ENCODE measurements around the gene HOXB3. TPM values are rescaled to one million over a fixed set of nuclear protein-coding genes. Genes with fewer than 3 reads are reported as not detected.

HOXB3 gene
- total RNA-seq, 4 donors from 2014 or later = 37.0 to 89.3 (median 65.4) TPM

GRCh38 chr17:48575066-48575582 is 14.9 kb downstream of the HOXB3 start:
- peaks cover 0 to 16% (median 0%) of the 10 kb centered on the region in 3 donors for H3K36me3 ChIP-seq
- TF ChIP-seq POLR2A (IDR thresholded peaks at IDR 0.05) (no peak), CTCF (IDR thresholded peaks at IDR 0.05) (no peak)
- H3K27me3 ChIP-seq = no peaks in the 10 kb centered on the region
- H3K4me1 ChIP-seq = peaks cover 0 to 41% (median 5%) of the 10 kb centered on the region in 4 donors
- peak overlapping the region in 1 of 4 donors; percentile 61 for H3K4me3 ChIP-seq
- H3K9me3 ChIP-seq = no peaks in the 10 kb centered on the region
- H3K27ac ChIP-seq = peak overlapping the region; percentile 32 to 92 (median 67)
- no peak for DNase-seq

- no peaks in the 10 kb centered on the region for H3K27me3 ChIP-seq
- peaks cover 0 to 46% (median 5%) of the 10 kb centered on the region in 4 donors for H3K4me1 ChIP-seq
- no peak for TF ChIP-seq CTCF (IDR thresholded peaks at IDR 0.05)
- TF ChIP-seq POLR2A (IDR thresholded peaks at IDR 0.05) = no peak
- H3K36me3 ChIP-seq = peaks cover 0 to 16% (median 0%) of the 10 kb centered on the region in 3 donors
- DNase-seq = no peak
- H3K27ac ChIP-seq = peak overlapping the region; percentile 32 to 92 (median 67)
- peak overlapping the region in 1 of 4 donors; percentile 61 for H3K4me3 ChIP-seq
- no peaks in the 10 kb centered on the region for H3K9me3 ChIP-seq
These were observed 15.5 kb downstream of the HOXB3 start for GRCh38 chr17:48574505-48575065.

GRCh38 chr17:48571826-48572417 is 18.1 kb downstream of the HOXB3 start:
- Histone ChIP-seq H3K4me3 (peak overlapping the region in 1 of 4 donors; percentile 34), H3K27me3 (no peaks in the 10 kb centered on the region), H3K27ac (peak overlapping the region; percentile 54 to 92 (median 67)), H3K36me3 (peaks cover 0 to 16% (median 0%) of the 10 kb centered on the region in 3 donors), H3K4me1 (peaks cover 0 to 54% (median 2%) of the 10 kb centered on the region in 4 donors), H3K9me3 (no peaks in the 10 kb centered on the region)
- no peak for TF ChIP-seq POLR2A (IDR thresholded peaks at IDR 0.05)
- no peak for TF ChIP-seq CTCF (IDR thresholded peaks at IDR 0.05)
- no peak for DNase-seq

- no peaks in the 10 kb centered on the region for H3K9me3 ChIP-seq
- H3K36me3 ChIP-seq = peaks cover 0 to 16% (median 0%) of the 10 kb centered on the region in 3 donors
- DNase-seq = no peak
- peak overlapping the region in 2 of 4 donors; percentile 20 to 34 for H3K4me3 ChIP-seq
- TF ChIP-seq POLR2A (IDR thresholded peaks at IDR 0.05) (no peak), CTCF (IDR thresholded peaks at IDR 0.05) (no peak)
- H3K27me3 ChIP-seq = no peaks in the 10 kb centered on the region
- H3K4me1 ChIP-seq = peaks cover 0 to 54% (median 4%) of the 10 kb centered on the region in 4 donors
- H3K27ac ChIP-seq = peak overlapping the region; percentile 54 to 92 (median 67)
These were observed 18.8 kb downstream of the HOXB3 start for GRCh38 chr17:48571024-48571818.

GRCh38 chr17:48570325-48571023 is 19.6 kb downstream of the HOXB3 start:
- Histone ChIP-seq H3K27ac (peak overlapping the region; percentile 54 to 92 (median 67)), H3K4me1 (peaks cover 0 to 55% (median 2%) of the 10 kb centered on the region in 4 donors), H3K36me3 (peaks cover 0 to 12% (median 0%) of the 10 kb centered on the region in 3 donors), H3K27me3 (no peaks in the 10 kb centered on the region), H3K4me3 (peak overlapping the region in 2 of 4 donors; percentile 20 to 34), H3K9me3 (no peaks in the 10 kb centered on the region)
- peak in 1 of 3 donors; percentile 43 for DNase-seq
- TF ChIP-seq POLR2A (IDR thresholded peaks at IDR 0.05) (no peak), CTCF (IDR thresholded peaks at IDR 0.05) (no peak)

Data from Peyer's patch (tissue), 4 donors.